Keratinocyte (primary cell): Measurements from ENCODE around the gene CACNB2.

Source experiments
- CTCF ChIP-seq, 3 experiments: IDR thresholded peaks in 1 of 3; conservative IDR thresholded peaks in 1 of 3; optimal IDR thresholded peaks in 1 of 3; 2 replicates in 2 of 3; 3 replicates in 1 of 3; pipeline versions ENCODE3 to v1.5.1; 2011; ENCODE audit warnings: low read length in 3 of 3, mild to moderate bottlenecking in 3 of 3, moderate library complexity in 2 of 3, control low read depth in 1 of 3, inconsistent platforms in 1 of 3; ENCODE audit not compliant: insufficient read depth in 2 of 3; ENCODE audit errors: extremely low read depth in 1 of 3
- EZH2 ChIP-seq: IDR thresholded peaks from one replicate; pipeline ENCODE4 v1.6.1; 2012; ENCODE audit warnings: inconsistent platforms, mild to moderate bottlenecking, low read length, moderate library complexity

DNA sequence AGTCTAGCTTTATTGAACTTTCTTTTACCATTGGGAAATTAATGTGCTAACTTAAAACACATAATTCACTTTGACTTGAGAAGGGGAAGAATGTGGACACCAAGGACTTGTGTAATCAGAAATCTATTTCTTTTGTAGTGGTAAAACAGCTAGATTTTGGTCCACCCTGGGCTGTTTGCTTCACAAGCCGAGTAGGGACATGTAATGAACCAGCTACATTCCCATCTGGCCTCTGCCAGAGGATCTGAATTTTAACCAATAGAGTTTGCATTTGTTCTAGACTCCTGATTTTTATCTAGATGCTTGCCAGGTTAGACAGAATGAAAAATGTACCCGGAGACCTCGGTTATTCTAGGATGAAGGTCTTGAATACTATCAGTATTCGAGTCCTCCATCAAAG is 1.9 kb downstream of the CACNB2 start:
- TF ChIP-seq CTCF (optimal IDR thresholded peaks at IDR 0.05 in 1 of 3, IDR thresholded peaks at IDR 0.05 in 1 of 3, conservative IDR thresholded peaks at IDR 0.05 in 1 of 3; ENCODE audit: extremely low read depth in 1 of 3, insufficient read depth in 2 of 3, low read length in 3 of 3) = no peak
- no peak for TF ChIP-seq EZH2
